ENCODE measurements around the gene CCDC66. TPM values are rescaled to one million over a fixed set of nuclear protein-coding genes. Genes with fewer than 3 reads are reported as not detected.

The CCDC66 gene
- polyA plus RNA-seq, 1 of the 3 experiments (the other 2 are of a cell fraction) = 4.6 TPM

GRCh38 chr3:56593455-56594158 is 36.6 kb downstream of the CCDC66 start:
- no peaks in the 10 kb centered on the region for H3K9me2 ChIP-seq
- H3K27ac ChIP-seq (ENCODE audit: low read depth in 2 of 2, low read length in 1 of 2) = no peak overlapping the region
- no peak overlapping the region for H3K9ac ChIP-seq
- H3F3A ChIP-seq (replicated peaks; ENCODE audit: insufficient read depth) = no peaks in the 10 kb centered on the region
- H3K27me3 ChIP-seq (ENCODE audit: insufficient read depth) = no peaks in the 10 kb centered on the region
- H3K36me3 ChIP-seq (replicated peaks in 1 of 2; ENCODE audit: control insufficient read depth in 1 of 2, insufficient read depth in 2 of 2, low read length in 1 of 2) = peaks cover 11 to 35% of the 10 kb centered on the region in 2 experiments
- ChIA-PET CTCF (no interaction called here), POLR2A (no interaction called here)
- TF ChIP-seq TAF1 (IDR thresholded peaks at IDR 0.05; ENCODE audit: borderline replicate concordance, low read depth, low read length) (no peak), MAX (IDR thresholded peaks at IDR 0.05; ENCODE audit: low read depth) (no peak), ZBTB33 (IDR thresholded peaks at IDR 0.05; ENCODE audit: borderline replicate concordance, low read depth) (no peak), GATA2 (CRISPR knock-in tag; IDR thresholded peaks at IDR 0.05) (no peak), YY1 (IDR thresholded peaks at IDR 0.05; ENCODE audit: low read depth) (no peak), FOXJ3 (CRISPR knock-in tag; IDR thresholded peaks at IDR 0.05) (no peak), SIN3A (IDR thresholded peaks at IDR 0.05; ENCODE audit: borderline replicate concordance, low read depth, low read length) (no peak), NRF1 (IDR thresholded peaks at IDR 0.05; ENCODE audit: low read depth, low read length) (no peak), RCOR1 (IDR thresholded peaks at IDR 0.05; ENCODE audit: low read length) (no peak), TEAD4 (IDR thresholded peaks at IDR 0.05; ENCODE audit: borderline replicate concordance, insufficient read depth) (no peak), POLR2AphosphoS5 (IDR thresholded peaks at IDR 0.05; ENCODE audit: low read depth, low read length) (no peak)
- no peak overlapping the region for H3K4me3 ChIP-seq (ENCODE audit: low read depth in 2 of 2, low read length in 1 of 2)
- no peaks in the 10 kb centered on the region for H3K4me1 ChIP-seq (ENCODE audit: control insufficient read depth in 1 of 2, insufficient read depth in 2 of 2, low read depth in 1 of 2, low read length in 1 of 2)
- no peaks in the 10 kb centered on the region for H4K20me1 ChIP-seq (ENCODE audit: insufficient read depth)
- H2AFZ ChIP-seq (ENCODE audit: low read depth) = no peak overlapping the region
- no peaks in the 10 kb centered on the region for H3K9me3 ChIP-seq
- H3K4me2 ChIP-seq = no peak overlapping the region
- no peak for DNase-seq
- WGBS (ENCODE audit: low lambda C conversion rate) = 96% methylated on average over 6 of the region's 6 CpGs
- no peaks in the 10 kb centered on the region for H3K79me2 ChIP-seq (ENCODE audit: insufficient read depth)

GRCh38 chr3:56595975-56596840 is 39.2 kb downstream of the CCDC66 start:
- Histone ChIP-seq H3K27ac (ENCODE audit: low read depth in 2 of 2, low read length in 1 of 2) (no peak overlapping the region), H3K4me1 (ENCODE audit: control insufficient read depth in 1 of 2, insufficient read depth in 2 of 2, low read depth in 1 of 2, low read length in 1 of 2) (no peaks in the 10 kb centered on the region), H3K36me3 (replicated peaks in 1 of 2; ENCODE audit: control insufficient read depth in 1 of 2, insufficient read depth in 2 of 2, low read length in 1 of 2) (peaks cover 8 to 37% of the 10 kb centered on the region in 2 experiments), H3K27me3 (ENCODE audit: insufficient read depth) (no peaks in the 10 kb centered on the region), H3F3A (replicated peaks; ENCODE audit: insufficient read depth) (no peaks in the 10 kb centered on the region), H3K4me3 (ENCODE audit: low read depth in 2 of 2, low read length in 1 of 2) (no peak overlapping the region), H2AFZ (ENCODE audit: low read depth) (no peak overlapping the region), H4K20me1 (ENCODE audit: insufficient read depth) (no peaks in the 10 kb centered on the region), H3K4me2 (no peak overlapping the region), H3K9me3 (no peaks in the 10 kb centered on the region), H3K9me2 (no peaks in the 10 kb centered on the region), H3K79me2 (ENCODE audit: insufficient read depth) (peaks cover 18% of the 10 kb centered on the region; the same call in 1 of the 2 replicates), H3K9ac (no peak overlapping the region)
- TF ChIP-seq TCF12 (IDR thresholded peaks at IDR 0.05) = no peak
- TF ChIP-seq POLR2AphosphoS5 (IDR thresholded peaks at IDR 0.05; ENCODE audit: low read depth, low read length) = no peak
- no peak for TF ChIP-seq SMC3 (IDR thresholded peaks at IDR 0.05; ENCODE audit: low read depth, low read length)
- no peak for TF ChIP-seq USF1 (IDR thresholded peaks at IDR 0.05; ENCODE audit: borderline replicate concordance, low read depth)
- no peak for TF ChIP-seq IRF3 (IDR thresholded peaks at IDR 0.05; ENCODE audit: low read depth, low read length)
- TF ChIP-seq ZBTB33 (IDR thresholded peaks at IDR 0.05; ENCODE audit: borderline replicate concordance, low read depth) = no peak
- TF ChIP-seq NRF1 (IDR thresholded peaks at IDR 0.05; ENCODE audit: low read depth, low read length) = no peak
- no peak for TF ChIP-seq FOSL2 (IDR thresholded peaks at IDR 0.05; ENCODE audit: borderline replicate concordance, low read depth)
- no peak for TF ChIP-seq YY1 (IDR thresholded peaks at IDR 0.05; ENCODE audit: low read depth)
- no peak for DNase-seq
- CTCF ChIA-PET = no interaction called here
- POLR2A ChIA-PET = no interaction called here
- 97% methylated on average over 11 of the region's 11 CpGs for WGBS (ENCODE audit: low lambda C conversion rate)

Data from SK-N-SH (cell line).